ENCODE measurements around the gene OR13H1. TPM values are rescaled to one million over a fixed set of nuclear protein-coding genes. Genes with fewer than 3 reads are reported as not detected.
"Not testable (repeated sequence)": the region's sequence is repeated elsewhere in the genome, so short reads cannot be mapped to it uniquely, and the experiment has no call there.

Gene OR13H1
- total RNA-seq, 1 donor from 2014 or later: not detected

GRCh38 chrX:131571348-131571747 lies 27.5 kb downstream of the OR13H1 start:
- no peaks in the 10 kb centered on the region for H3K9me3 ChIP-seq (ENCODE audit: control insufficient read depth in 3 of 3, low read length in 3 of 3)
- H3K27ac ChIP-seq (ENCODE audit: low read depth, low read length): no peak overlapping the region
- H3K9ac ChIP-seq (ENCODE audit: low read depth in 1 of 3, low read length in 3 of 3): no peak overlapping the region
- H3K27me3 ChIP-seq (ENCODE audit: control insufficient read depth in 3 of 3, insufficient read depth in 3 of 3, low read length in 3 of 3): no peaks in the 10 kb centered on the region
- H3K36me3 ChIP-seq (ENCODE audit: control insufficient read depth in 3 of 3, insufficient read depth in 3 of 3, low read length in 3 of 3): no peaks in the 10 kb centered on the region
- H3K4me3 ChIP-seq (ENCODE audit: low read length in 3 of 3): no peak overlapping the region
- no peaks in the 10 kb centered on the region for H3K4me1 ChIP-seq (ENCODE audit: control insufficient read depth in 3 of 3, insufficient read depth in 3 of 3, low read length in 3 of 3)

- Histone ChIP-seq H3K9ac (ENCODE audit: low read depth in 1 of 3, low read length in 3 of 3) (no peak overlapping the region), H3K4me1 (ENCODE audit: control insufficient read depth in 3 of 3, insufficient read depth in 3 of 3, low read length in 3 of 3) (no peaks in the 10 kb centered on the region), H3K27ac (ENCODE audit: low read depth, low read length) (no peak overlapping the region), H3K36me3 (ENCODE audit: control insufficient read depth in 3 of 3, insufficient read depth in 3 of 3, low read length in 3 of 3) (no peaks in the 10 kb centered on the region), H3K27me3 (ENCODE audit: control insufficient read depth in 3 of 3, insufficient read depth in 3 of 3, low read length in 3 of 3) (no peaks in the 10 kb centered on the region), H3K9me3 (ENCODE audit: control insufficient read depth in 3 of 3, low read length in 3 of 3) (no peaks in the 10 kb centered on the region), H3K4me3 (ENCODE audit: low read length in 3 of 3) (no peak overlapping the region)
Measured at GRCh38 chrX:131572372-131573014, 28.6 kb downstream of the OR13H1 start.

GRCh38 chrX:131577413-131577812 lies 33.5 kb downstream of the OR13H1 start:
- H3K36me3 ChIP-seq (ENCODE audit: control insufficient read depth in 3 of 3, insufficient read depth in 3 of 3, low read length in 3 of 3): no peaks in the 10 kb centered on the region
- no peak overlapping the region for H3K9ac ChIP-seq (ENCODE audit: low read depth in 1 of 3, low read length in 3 of 3)
- H3K9me3 ChIP-seq (ENCODE audit: control insufficient read depth in 3 of 3, low read length in 3 of 3): no peaks in the 10 kb centered on the region
- H3K27me3 ChIP-seq (ENCODE audit: control insufficient read depth in 3 of 3, insufficient read depth in 3 of 3, low read length in 3 of 3): no peaks in the 10 kb centered on the region
- H3K4me1 ChIP-seq (ENCODE audit: control insufficient read depth in 3 of 3, insufficient read depth in 3 of 3, low read length in 3 of 3): no peaks in the 10 kb centered on the region
- no peak overlapping the region for H3K27ac ChIP-seq (ENCODE audit: low read depth, low read length)
- H3K4me3 ChIP-seq (ENCODE audit: low read length in 3 of 3): no peak overlapping the region

GRCh38 chrX:131577999-131578734 lies 34.3 kb downstream of the OR13H1 start:
- Histone ChIP-seq H3K4me1 (ENCODE audit: control insufficient read depth in 3 of 3, insufficient read depth in 3 of 3, low read length in 3 of 3) (no peaks in the 10 kb centered on the region), H3K27me3 (ENCODE audit: control insufficient read depth in 3 of 3, insufficient read depth in 3 of 3, low read length in 3 of 3) (no peaks in the 10 kb centered on the region), H3K36me3 (ENCODE audit: control insufficient read depth in 3 of 3, insufficient read depth in 3 of 3, low read length in 3 of 3) (no peaks in the 10 kb centered on the region), H3K4me3 (ENCODE audit: low read length in 3 of 3) (no peak overlapping the region), H3K27ac (ENCODE audit: low read depth, low read length) (no peak overlapping the region), H3K9me3 (ENCODE audit: control insufficient read depth in 3 of 3, low read length in 3 of 3) (no peaks in the 10 kb centered on the region), H3K9ac (ENCODE audit: low read depth in 1 of 3, low read length in 3 of 3) (no peak overlapping the region)

- H3K9me3 ChIP-seq (ENCODE audit: control insufficient read depth in 3 of 3, low read length in 3 of 3); H3K27ac ChIP-seq (ENCODE audit: low read depth, low read length); H3K4me3 ChIP-seq (ENCODE audit: low read length in 3 of 3); H3K4me1 ChIP-seq (ENCODE audit: control insufficient read depth in 3 of 3, insufficient read depth in 3 of 3, low read length in 3 of 3); H3K9ac ChIP-seq (ENCODE audit: low read depth in 1 of 3, low read length in 3 of 3); H3K27me3 ChIP-seq (ENCODE audit: control insufficient read depth in 3 of 3, insufficient read depth in 3 of 3, low read length in 3 of 3); H3K36me3 ChIP-seq (ENCODE audit: control insufficient read depth in 3 of 3, insufficient read depth in 3 of 3, low read length in 3 of 3): not testable (repeated sequence)
Measured at GRCh38 chrX:131578735-131579367, 35.0 kb downstream of the OR13H1 start.

- Histone ChIP-seq H3K9ac (ENCODE audit: low read depth in 1 of 3, low read length in 3 of 3) (no peak overlapping the region), H3K9me3 (ENCODE audit: control insufficient read depth in 3 of 3, low read length in 3 of 3) (no peaks in the 10 kb centered on the region), H3K4me1 (ENCODE audit: control insufficient read depth in 3 of 3, insufficient read depth in 3 of 3, low read length in 3 of 3) (no peaks in the 10 kb centered on the region), H3K4me3 (ENCODE audit: low read length in 3 of 3) (no peak overlapping the region), H3K27ac (ENCODE audit: low read depth, low read length) (no peak overlapping the region), H3K27me3 (ENCODE audit: control insufficient read depth in 3 of 3, insufficient read depth in 3 of 3, low read length in 3 of 3) (no peaks in the 10 kb centered on the region), H3K36me3 (ENCODE audit: control insufficient read depth in 3 of 3, insufficient read depth in 3 of 3, low read length in 3 of 3) (no peaks in the 10 kb centered on the region)
Measured at GRCh38 chrX:131588995-131589394, 45.1 kb downstream of the OR13H1 start.

Data from skeletal muscle tissue (tissue), 4 donors.